ENCODE data around the gene FEM1C.

Gene FEM1C

DNA sequence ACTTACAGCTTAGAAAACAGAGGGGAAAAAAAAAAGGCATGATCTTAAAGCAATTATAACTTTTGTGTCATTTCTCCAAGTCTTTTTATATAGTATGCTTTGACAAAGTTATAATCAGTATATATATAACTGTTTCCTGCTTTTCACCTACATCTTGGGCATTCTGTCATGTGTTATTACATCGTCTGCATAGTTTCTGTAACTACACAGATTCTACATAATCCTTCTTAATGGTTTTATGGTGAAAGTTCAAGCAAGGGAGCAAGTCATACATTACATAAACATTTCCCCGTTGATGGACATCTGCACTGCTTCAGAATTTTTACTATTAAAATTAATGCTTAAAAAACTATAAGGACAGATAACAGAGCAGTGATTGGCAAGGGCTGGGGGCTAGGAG is 12.1 kb downstream of the FEM1C start:
- TF ChIP-seq, protein P1, sequence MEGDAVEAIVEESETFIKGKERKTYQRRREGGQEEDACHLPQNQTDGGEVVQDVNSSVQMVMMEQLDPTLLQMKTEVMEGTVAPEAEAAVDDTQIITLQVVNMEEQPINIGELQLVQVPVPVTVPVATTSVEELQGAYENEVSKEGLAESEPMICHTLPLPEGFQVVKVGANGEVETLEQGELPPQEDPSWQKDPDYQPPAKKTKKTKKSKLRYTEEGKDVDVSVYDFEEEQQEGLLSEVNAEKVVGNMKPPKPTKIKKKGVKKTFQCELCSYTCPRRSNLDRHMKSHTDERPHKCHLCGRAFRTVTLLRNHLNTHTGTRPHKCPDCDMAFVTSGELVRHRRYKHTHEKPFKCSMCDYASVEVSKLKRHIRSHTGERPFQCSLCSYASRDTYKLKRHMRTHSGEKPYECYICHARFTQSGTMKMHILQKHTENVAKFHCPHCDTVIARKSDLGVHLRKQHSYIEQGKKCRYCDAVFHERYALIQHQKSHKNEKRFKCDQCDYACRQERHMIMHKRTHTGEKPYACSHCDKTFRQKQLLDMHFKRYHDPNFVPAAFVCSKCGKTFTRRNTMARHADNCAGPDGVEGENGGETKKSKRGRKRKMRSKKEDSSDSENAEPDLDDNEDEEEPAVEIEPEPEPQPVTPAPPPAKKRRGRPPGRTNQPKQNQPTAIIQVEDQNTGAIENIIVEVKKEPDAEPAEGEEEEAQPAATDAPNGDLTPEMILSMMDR (conservative IDR thresholded peaks at IDR 0.05): no peak
- H3K27ac ChIP-seq: no peak overlapping the region

DNA sequence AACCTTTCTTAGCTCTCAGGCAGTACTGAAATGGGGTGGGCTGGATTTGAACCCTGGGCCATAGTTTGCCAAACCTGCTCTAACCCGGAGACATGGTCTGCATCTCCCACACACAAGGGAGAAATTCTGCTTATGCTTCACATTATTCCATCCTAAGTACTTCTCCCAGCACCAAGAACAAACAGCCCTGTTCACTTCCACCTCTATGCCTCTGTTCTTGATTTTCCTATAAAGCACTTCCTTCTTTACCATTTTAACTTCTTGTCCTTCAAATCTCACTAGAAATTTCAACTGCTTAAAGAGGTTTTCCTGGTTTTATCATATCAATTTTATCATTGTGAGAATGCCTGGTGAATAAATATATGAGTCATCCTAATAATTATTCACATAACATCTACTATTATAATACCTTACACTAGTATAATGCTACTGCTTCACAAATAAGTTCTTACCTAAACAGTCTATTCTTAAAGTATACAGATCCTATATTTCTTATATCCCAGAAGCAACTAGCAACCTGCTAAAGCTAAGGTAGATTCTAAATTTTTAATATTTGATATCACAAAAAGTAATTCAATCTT is 12.7 kb downstream of the FEM1C start:
- no peak overlapping the region for H3K27ac ChIP-seq
- TF ChIP-seq, protein P1 (conservative IDR thresholded peaks at IDR 0.05): no peak

DNA sequence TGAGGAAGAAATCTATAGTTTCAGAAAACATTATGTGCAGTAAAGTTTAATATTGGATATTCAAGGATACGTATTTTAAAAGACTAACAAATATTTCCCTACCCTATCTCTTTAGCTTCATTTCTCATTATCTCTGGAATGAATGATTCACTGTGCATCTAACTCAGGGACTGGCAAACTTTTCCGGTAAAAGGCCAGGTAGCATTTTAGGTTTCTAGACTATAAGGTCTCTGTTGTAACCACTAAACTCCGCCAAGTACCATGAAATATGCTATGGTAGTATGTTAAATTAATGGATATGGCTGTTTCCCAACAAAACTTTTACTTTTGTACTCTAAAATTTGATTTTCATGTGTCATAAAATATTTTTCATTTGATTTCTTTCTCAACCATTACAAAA is 13.2 kb downstream of the FEM1C start:
- no peak overlapping the region for H3K27ac ChIP-seq
- TF ChIP-seq, protein P1 (conservative IDR thresholded peaks at IDR 0.05): no peak

DNA sequence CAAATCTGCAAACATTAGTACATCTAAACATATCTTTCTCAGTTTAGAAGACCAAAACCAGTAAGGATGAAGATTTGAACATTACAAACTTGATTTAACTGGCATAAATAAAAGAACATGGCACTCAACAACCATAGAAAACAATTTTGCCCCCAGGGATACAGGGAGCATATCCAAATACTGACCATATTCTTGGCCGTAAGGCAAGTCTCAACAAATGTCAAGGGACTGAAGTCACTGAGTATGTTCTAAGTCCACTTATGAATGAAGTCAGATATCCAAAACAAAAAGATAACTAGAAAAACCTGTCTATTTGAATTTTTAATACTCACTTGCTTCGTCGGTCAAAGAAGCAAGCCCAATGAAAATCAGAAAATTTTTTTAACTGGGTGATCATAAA is 14.1 kb downstream of the FEM1C start:
- TF ChIP-seq, protein P1 (conservative IDR thresholded peaks at IDR 0.05): no peak
- H3K27ac ChIP-seq: no peak overlapping the region

DNA sequence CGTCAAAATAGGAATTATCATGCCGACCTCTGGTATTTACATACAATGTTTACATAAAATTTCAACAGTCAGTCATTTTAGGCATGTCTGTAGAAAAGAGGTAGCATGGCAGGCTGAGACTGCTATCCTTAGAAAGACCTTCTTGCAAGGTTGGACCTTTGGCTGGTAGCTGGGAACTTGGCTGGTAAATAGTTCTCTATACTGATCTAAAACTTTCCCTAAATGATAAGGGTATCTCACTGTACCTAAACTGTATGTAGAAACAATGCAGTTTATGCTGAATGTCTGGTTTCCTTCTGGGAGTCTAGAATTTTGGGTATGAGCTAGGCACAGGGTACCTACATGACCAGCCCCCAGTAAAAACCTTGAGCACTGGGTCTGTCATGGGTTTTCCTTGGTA is 18.0 kb downstream of the FEM1C start:
- TF ChIP-seq, protein P1 (conservative IDR thresholded peaks at IDR 0.05): no peak
- no peak overlapping the region for H3K27ac ChIP-seq

DNA sequence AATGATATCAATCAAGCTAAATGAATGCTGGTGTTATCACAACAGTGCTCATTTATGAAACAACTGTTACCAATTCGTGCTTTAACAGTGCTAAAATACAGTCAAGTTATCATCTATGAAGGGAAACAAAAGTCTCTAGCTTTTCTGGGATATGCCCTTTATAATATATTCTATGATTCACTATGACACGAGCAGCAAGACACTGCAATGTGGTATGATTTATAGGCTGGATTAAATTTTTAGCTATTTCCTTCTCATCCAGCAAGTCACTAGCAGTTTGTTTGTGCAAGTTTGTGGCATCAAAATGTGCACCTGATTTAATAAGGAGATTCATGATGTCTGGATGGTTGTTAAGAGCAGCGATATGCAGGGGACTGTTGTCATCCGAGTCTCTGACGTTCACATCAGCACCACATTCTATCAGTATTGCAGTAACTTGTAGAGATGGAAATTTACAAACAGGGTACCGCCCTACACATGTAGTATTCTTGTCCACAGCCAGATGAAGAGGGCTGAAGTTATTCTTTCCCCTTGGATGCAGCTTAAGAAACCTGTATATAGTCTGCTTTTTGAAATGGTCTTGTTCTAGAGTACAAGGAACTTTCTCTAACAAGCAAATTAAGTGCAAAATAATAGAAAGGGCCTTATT is 20.3 kb downstream of the FEM1C start:
- TF ChIP-seq, protein P1 (conservative IDR thresholded peaks at IDR 0.05): no peak
- no peak overlapping the region for H3K27ac ChIP-seq

DNA sequence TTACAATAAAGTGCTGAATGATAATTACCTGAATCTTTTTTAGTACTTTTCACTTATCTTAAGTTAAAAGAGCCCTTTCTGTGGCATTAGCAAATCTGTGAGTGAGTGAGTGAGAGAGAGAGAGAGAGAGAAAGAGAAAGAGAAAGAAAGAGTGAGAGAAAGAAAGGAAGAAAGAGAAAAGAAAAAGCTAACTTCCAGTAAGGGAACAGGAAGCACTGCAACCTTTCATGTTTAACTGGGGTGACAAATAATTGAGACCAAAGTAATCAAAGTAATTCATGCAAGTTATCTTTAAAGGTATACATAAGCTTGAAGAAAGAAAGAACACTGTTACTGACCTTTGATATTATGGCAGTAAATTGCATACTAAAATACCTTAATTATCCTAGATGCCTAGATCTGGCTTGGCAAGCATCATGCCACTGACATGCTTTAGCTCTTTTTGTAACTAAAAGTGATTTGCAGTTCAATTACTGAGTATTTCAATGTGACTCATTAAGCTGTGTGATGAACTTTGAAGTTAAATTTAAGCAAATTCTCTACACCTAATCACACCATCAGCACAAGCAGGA is 21.7 kb downstream of the FEM1C start:
- no peak overlapping the region for H3K27ac ChIP-seq
- TF ChIP-seq, protein P1 (conservative IDR thresholded peaks at IDR 0.05): no peak

Measured in VCaP (cell line).